Upper lobe of left lung (tissue), 4 donors: Measurements from ENCODE around the gene TOPAZ1.

Experiments
- POLR2AphosphoS5 ChIP-seq, 2 donors: sonication (generic); formaldehyde crosslinking; IDR thresholded peaks; one replicate each; pipeline ENCODE4 v1.5.1; 2017; ENCODE audit warnings: antibody characterized with exemption in 2 of 2
- TF ChIP-seq, protein P1 (sequence below), 6 experiments: fragments of 450-650 bp in 4 of 6; fragments of 200-600 bp in 2 of 6; sonication (generic) in 2 of 6; IDR thresholded peaks; one replicate each; pipeline ENCODE4 v1.5.1; 2016 to 2019; ENCODE audit warnings: antibody characterized with exemption in 6 of 6

DNA sequence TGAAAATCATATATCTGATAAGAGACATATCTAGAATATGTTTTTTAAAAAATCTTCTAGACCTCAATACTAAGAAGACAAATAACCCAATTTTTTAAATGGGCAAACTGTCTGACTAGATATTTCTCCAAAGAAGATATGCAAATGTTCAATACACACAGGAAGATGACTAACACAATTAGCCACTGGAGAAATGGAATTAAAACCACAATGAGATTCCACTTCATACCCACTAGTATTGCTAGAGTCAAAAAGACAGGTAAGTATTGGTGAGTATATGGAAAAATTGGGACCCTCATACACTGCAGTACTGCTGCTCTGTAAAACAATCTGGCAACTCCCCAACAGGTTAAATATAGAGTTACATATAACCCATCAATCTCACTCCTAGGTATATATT is 33.1 kb upstream of the TOPAZ1 start:
- TF ChIP-seq, protein P1, sequence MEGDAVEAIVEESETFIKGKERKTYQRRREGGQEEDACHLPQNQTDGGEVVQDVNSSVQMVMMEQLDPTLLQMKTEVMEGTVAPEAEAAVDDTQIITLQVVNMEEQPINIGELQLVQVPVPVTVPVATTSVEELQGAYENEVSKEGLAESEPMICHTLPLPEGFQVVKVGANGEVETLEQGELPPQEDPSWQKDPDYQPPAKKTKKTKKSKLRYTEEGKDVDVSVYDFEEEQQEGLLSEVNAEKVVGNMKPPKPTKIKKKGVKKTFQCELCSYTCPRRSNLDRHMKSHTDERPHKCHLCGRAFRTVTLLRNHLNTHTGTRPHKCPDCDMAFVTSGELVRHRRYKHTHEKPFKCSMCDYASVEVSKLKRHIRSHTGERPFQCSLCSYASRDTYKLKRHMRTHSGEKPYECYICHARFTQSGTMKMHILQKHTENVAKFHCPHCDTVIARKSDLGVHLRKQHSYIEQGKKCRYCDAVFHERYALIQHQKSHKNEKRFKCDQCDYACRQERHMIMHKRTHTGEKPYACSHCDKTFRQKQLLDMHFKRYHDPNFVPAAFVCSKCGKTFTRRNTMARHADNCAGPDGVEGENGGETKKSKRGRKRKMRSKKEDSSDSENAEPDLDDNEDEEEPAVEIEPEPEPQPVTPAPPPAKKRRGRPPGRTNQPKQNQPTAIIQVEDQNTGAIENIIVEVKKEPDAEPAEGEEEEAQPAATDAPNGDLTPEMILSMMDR (IDR thresholded peaks at IDR 0.05): no peak
- no peak for TF ChIP-seq POLR2AphosphoS5 (IDR thresholded peaks at IDR 0.05)
